HG03558 (cell line): ENCODE measurements around the gene MED15.
"Not testable (repeated sequence)": the region's sequence is repeated elsewhere in the genome, so short reads cannot be mapped to it uniquely, and the experiment has no call there.

Experiments
- ATAC-seq: cut with Tn5 transposase; IDR thresholded peaks from one replicate; pipeline ENCODE4 v1.9.1; 2021; ENCODE audit warnings: moderate number of reproducible peaks; ENCODE audit not compliant: unreplicated experiment; ENCODE audit errors: extremely low read depth

The MED15 gene

GRCh38 chr22:20590477-20591294 lies 83.3 kb downstream of the MED15 start:
- no peak for ATAC-seq

GRCh38 chr22:20591295-20591645 lies 83.9 kb downstream of the MED15 start:
- ATAC-seq = no peak

DNA sequence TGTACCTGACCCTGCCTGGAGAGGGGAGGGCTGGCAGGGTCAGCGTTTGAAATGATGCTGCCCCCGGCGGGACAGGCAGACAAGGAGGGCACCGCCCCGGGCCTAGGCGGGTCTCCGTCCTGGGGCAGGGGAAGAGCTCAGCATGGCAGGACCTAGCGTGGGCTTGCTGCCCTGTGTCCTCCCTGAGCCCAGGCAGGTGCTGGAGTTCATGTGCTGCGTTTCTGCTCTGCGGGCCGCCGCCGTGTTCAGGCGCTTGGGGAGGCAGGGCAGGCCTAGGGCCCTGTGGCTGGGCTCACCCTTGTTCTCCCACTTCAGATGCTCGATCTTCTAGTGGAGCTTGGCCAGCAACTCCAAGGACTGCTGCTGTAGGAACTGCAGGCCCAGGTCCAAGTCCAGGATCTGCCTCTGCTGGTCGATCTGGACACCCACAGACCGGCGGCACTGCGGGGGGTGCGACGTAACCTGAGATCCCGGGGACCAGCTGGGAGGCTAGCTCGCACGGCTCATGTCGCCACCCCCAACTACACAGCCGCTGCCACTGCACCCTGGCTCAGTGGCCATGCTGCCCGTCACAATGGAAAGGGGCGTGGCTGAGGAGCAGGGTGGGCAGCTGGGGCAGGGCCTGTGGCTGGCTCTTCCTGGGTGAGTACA lies 84.4 kb downstream of the MED15 start:
- no peak for ATAC-seq

DNA sequence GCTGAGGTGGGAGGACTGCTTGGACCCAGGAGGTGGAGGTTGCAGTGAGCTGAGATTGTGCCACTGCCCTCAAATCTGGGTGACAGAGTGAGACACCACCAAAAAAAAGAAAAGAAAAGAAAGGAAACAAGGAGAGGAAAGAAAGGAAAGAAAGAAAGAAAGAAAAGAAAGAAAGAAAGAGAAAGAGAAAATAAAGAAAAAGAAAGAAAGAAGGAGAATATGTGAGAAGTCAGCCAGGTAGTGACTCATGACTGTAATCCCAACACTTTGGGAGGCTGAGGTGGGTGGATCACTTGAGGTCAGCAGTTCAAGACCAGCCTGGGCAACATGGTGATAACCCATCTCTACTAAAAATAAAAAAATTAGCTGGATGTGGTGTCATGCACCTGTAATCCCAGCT lies 86.6 kb downstream of the MED15 start:
- ATAC-seq = not testable (repeated sequence)

GRCh38 chr22:20594486-20594885 lies 87.1 kb downstream of the MED15 start:
- not testable (repeated sequence) for ATAC-seq

- ATAC-seq = no peak
These were observed 88.1 kb downstream of the MED15 start for GRCh38 chr22:20595461-20595860.

GRCh38 chr22:20599117-20599516 lies 91.7 kb downstream of the MED15 start:
- ATAC-seq = no peak

DNA sequence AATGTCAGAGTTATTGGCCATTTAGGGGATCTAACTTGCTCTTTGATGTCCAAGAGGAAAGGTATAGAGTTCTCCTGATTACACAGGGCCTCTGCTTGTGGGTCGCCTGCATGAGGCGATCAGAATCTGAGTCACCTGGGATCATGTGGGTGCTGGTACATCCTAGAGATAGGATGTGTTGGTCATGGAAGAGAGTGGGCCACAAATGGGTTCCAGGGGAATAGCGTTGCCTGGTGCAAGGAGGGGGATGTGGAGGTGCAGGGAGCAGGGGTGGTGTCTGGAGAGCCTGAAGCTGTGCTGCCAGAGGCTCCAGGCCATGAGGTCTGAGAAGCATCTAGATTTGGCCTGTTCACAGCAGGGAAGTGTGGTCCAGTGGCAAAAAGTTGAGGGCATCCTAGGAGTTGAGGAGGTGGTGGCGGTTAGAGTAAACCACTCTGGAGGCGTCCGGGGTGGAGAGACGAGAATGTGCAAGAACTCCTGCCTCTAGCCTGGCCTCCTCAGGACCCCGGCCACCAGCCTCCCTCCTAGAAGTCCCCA lies 92.8 kb downstream of the MED15 start:
- ATAC-seq = no peak

GRCh38 chr22:20601308-20601707 lies 93.9 kb downstream of the MED15 start:
- no peak for ATAC-seq

DNA sequence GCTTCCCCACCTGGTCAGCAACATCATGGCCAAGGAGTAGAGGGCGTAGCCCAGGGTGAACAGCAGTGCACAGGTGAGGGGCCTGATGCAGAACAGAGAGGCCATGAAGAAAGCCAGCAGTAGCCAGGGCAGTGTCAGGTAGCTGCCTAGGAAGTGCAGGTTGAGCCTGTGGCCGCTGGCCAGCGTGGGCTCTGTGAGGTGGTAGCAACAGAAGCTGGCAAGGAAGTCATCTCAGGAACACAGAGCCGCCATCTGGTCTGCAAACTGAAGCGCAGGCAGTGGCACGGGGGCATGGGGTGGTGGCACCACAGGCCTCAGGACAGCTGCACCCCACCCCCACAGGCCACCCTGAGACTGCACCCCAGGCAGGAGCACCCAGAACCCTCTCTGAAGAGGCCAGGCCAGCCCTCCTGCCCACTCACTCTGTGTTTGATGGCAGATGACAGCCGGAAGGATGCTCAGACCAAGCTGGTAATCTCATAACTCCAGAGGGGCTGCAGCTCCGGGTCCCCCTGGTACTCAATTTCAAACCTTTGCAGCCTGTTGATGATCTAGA lies 95.3 kb downstream of the MED15 start:
- no peak for ATAC-seq

GRCh38 chr22:20604092-20604747 lies 96.8 kb downstream of the MED15 start:
- no peak for ATAC-seq

- ATAC-seq = no peak
These were observed 97.4 kb downstream of the MED15 start for GRCh38 chr22:20604776-20605221.

DNA sequence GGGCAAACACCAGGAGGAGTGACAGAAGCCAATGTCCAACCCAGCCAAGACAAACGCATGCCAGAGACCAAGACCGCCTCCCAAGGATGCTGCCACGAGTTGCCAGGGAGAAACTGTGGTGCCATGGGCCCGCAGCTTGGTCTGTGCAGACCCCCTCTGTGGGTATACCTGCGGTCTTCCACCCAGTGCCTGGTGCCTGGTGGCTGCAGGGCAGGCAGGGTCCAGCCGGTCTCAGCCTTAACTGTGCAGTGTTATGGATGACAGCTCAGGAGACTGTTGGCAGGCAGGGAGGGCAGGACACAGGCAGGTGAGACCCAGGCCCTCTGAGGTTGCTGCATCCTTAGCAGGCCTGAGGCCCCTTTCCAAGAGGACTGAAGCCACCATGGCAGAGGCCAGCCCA lies 97.9 kb downstream of the MED15 start:
- ATAC-seq = no peak

DNA sequence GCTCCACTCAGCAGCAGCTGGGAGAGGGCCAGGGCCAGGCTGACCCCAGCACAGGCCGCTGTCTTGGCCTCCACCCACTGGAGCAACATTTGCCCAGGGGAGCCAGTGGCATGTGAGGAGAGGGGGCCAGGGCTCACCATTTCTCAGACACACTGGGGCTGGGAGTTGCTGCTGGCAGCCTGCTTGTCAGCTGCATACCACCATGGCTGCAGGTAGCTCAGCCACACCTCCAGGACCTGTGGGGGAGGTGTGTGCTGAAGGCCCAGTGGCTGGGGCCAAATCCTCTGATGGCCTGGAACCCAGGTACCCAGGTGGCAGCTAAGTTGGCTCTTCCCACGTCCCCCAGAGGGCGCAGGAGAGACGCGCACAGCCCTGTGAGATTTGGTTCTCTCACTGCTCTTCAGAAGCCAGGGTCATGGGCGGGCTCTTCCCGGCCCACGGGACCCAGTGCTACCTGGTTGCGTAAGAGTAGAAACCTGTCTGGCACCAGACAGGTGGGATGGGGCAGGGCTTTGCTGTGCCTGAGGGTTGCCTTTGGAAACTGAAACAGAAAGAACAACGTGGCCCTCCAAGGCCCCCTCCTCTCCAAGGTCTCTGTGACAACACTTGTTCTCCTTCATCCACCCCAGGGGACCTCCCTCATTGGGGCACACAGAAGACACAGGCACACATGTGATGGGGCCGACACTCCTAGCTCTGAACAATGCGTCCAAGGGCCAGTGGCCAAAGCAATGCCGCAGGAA lies 98.8 kb downstream of the MED15 start:
- ATAC-seq = no peak

DNA sequence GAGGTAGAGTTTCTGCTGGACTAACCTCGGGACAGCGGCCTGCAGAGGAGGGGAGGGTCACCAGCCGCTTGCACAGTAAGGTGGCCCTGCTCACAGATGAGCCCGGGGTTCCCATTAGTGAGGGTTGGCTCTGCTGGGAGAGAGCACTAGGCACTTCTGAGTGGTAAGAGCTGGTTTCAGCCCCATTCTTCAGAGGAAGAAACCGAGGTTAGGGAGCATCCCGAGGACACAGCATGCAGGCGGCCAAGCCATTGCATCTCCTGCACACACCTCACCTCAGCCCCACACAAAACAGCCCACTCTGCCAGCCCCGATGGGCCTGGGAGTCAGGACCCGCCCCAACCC lies 99.3 kb downstream of the MED15 start:
- ATAC-seq = no peak

DNA sequence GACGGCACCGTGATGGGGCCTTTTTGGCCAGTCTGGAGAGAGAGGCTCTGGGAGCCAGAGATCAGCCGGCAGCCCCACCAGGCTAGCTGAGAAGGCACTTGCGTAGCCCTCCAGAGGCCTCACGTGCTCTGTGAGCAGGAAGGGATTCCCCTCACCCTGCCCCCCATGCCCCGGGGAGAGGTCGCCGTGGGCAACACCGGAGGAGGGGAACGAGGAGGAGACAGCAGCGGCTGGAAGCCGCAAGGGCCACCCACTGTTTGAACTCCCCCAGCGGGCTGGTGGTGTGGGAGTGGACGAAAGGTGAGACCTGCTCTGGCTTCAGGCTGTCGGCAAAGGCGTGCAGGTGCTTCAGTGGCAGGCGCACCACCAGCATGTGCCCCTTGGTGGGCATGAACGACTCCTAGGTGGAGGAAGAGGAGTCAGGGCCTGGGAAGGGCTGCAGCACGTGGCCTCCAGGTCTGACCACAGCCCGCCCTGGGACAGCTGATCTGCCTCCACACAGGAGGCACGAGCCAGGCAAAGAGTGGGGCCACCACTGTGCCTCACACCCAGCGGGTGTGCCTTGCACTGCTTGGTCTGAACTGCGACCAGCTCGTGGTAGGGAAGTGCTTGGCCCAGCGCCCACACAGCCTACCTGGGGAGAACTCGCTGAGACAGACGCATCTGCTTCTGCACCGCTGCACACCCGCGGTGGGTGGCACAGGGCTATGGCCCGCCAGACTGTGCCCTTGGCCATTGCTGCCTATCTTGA lies 99.9 kb downstream of the MED15 start:
- no peak for ATAC-seq

DNA sequence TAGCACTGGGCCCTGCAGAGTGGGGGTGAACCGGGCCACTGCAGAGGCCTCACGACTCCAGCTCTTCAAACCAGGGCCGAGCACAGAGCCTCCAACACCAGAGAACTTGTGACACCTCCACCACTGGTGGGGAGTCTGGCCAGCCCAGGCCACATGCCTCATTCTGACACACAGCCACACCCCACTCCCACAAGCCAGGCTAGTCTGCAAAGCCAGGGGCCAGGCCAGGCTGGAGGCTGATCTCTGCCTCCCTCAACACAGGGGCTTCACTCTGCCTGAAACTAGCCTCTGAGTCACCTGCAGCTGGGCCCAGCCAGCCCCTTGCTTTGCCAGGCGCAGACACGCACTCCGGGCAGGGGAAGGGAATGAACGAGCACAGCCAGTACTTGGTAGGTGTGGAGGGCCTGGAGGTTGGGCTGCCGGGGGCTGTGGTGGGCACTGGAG lies 102.9 kb downstream of the MED15 start:
- no peak for ATAC-seq

DNA sequence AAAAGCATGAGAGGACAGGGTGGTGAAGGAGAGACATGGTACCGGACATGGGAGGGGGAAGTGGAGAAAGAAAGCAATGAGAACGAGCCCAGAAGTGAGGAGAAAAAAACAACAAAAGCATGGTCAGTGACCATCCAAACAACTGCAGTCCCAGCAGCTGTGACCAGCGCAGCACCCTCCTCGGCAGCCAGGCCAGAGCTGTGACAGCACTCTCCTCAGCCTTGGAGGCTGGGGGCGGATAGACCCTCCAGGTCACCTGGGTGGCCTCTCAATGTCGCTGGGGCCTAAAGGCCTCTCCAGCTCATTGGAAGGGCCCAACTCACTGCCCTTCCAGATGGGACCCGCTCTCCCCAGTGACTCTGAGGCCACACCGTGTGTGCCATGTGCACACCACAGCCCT lies 103.3 kb downstream of the MED15 start:
- no peak for ATAC-seq

- no peak for ATAC-seq
These were observed 104.0 kb downstream of the MED15 start for GRCh38 chr22:20611418-20611817.
